Caki2 (cell line): ENCODE results near the gene PEBP1. TPM values are rescaled to one million over a fixed set of nuclear protein-coding genes. Genes with fewer than 3 reads are reported as not detected.
"Not testable (repeated sequence)": the region's sequence is repeated elsewhere in the genome, so short reads cannot be mapped to it uniquely, and the experiment has no call there.

Experiments used
- DNase-seq: peaks from one replicate; pipeline ENCODE4 v3.0.0-alpha.2; 2015; ENCODE audit warnings: low read depth
- in situ Hi-C: cut with HindIII; loops from 2 replicates; pipeline ENCODE4 v1.10.0; 2016; ENCODE audit warnings: low sequenced_read_pairs, low pct_unique_long_range_greater_than_20kb, mixed read lengths
- total RNA-seq: library from RNA; depleted of rRNA; stranded (reverse); fragments of >200 nt; shearing (Covaris generic); gene quantifications from 2 replicates; pipeline ENCODE4 v1.2.3, GENCODE V29; 2014; ENCODE audit warnings: low replicate concordance

Gene PEBP1
- total RNA-seq, 1 experiment from 2014 or later, result 216 TPM

GRCh38 chr12:118125743-118126118 lies 10.2 kb upstream of the PEBP1 start:
- no peak for DNase-seq

GRCh38 chr12:118126119-118126757 lies 9.7 kb upstream of the PEBP1 start:
- in situ Hi-C loops, result no loop called here
- DNase-seq, result no peak

More at GRCh38 chr12:118125743-118126118, 10.2 kb upstream of the PEBP1 start:
- in situ Hi-C loops, result no loop called here

- in situ Hi-C loops, result no loop called here
These were observed 8.1 kb upstream of the PEBP1 start for GRCh38 chr12:118127867-118128266.

DNA sequence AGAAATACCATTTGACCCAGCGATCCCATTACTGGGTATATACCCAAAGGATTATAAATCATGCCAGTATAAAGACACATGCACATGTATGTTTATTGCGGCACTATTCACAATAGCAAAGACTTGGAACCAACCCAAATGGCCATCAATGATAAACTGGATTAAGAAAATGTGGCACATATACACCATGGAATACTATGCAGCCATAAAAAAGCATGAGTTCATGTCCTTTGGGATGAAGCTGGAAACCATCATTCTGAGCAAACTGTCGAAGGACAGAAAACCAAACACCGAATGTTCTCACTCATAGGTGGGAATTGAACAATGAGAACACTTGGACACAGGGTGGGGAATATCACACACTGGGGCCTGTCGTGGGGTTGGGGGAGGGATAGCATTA lies 6.5 kb upstream of the PEBP1 start:
- in situ Hi-C loops, DNase-seq: not testable (repeated sequence)

More at GRCh38 chr12:118127867-118128266, 8.1 kb upstream of the PEBP1 start:
- DNase-seq, result no peak

- in situ Hi-C loops, result no loop called here
These were observed 657 bp downstream of the PEBP1 start for GRCh38 chr12:118136559-118137003.

DNA sequence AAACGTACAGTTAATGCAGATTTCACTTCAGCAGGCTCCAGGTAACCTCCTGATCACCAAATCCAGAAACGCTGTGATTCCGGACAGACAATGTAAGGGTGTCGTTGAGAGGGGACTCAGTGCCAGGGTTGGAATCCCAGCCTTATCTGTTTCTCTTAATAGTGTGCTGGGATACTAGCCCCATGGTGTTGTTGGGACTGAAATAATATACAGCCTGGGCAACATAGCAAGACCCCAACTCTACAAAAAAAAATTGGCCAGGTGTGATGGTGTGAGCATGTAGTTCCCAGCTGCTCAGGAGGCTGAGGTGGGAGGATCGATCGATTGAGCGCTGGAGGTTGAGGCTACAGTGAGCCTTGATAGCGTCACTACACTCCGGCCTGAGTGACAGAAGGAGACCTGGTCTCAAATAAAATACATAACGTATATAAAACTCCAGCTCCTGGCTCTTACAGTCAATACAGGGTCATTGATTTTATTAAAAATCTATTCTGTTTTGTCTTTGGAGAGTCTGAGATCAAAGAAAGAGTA lies 1.3 kb downstream of the PEBP1 start:
- in situ Hi-C loops, result no loop called here
- no peak for DNase-seq

More at GRCh38 chr12:118136559-118137003, 657 bp downstream of the PEBP1 start:
- no peak for DNase-seq

GRCh38 chr12:118140825-118141224 lies 4.9 kb downstream of the PEBP1 start:
- no peak for DNase-seq
- in situ Hi-C loops, result no loop called here

- no peak for DNase-seq
- in situ Hi-C loops, result no loop called here
These were observed 8.6 kb downstream of the PEBP1 start for GRCh38 chr12:118144499-118144898.

- in situ Hi-C loops, result no loop called here
- no peak for DNase-seq
These were observed 9.3 kb downstream of the PEBP1 start for GRCh38 chr12:118145113-118145797.

DNA sequence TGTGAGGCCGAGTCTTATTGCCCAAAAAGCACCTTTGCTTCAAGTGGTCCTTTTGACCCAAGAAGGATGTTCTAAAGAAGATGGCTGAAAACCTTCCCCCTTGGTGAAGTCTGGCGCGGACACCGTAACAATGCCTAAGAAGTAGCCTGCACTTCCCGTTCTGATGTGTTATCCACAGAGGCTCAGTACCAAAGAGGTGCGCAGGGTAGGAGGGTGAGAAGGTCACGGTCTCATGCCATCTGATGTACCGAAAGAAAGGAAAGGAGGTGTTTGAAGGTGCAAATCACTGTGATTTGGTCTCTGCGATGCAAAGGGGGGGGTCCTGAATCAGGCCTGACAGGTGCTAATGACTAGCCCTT lies 9.9 kb downstream of the PEBP1 start:
- in situ Hi-C loops, result no loop called here
- DNase-seq, result no peak

DNA sequence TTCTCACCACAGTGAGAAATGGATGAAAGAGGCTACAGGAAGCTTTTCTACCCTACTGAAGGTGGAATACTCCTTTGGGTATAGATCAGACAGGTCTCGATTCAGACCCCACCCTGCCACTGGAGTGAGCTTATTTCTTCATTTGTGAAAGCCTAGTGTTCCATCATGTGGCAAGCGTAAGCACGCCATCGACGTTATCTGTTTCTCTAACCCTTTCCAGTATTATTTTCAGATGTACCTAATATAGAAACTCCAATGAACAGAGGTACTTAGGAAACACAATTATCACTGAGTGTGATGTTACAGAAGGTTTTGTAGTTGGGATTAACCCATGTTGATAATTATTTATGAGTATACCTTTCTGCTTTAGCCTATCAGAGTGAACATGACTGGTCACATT lies 12.4 kb downstream of the PEBP1 start:
- no peak for DNase-seq
- in situ Hi-C loops, result no loop called here

DNA sequence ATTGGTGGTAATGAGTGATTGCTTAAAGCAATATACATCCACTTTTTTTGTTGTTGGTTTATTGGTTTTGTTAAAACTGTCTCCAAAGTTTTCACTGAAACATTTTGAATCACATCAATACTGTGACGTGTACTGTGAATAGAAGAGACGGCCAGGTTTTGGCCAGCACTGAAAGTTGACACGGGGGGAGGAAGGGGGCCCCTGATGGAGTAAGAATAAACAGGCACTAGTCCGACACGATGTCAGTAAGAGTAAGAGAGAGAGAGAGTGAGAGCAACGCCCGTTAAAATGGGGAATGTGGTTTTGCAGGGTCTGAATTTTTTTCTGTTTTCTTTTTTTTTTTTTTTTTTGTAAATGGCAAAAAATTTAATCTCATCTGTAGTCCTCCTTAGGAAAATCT lies 14.7 kb downstream of the PEBP1 start:
- in situ Hi-C loops, result no loop called here
- no peak for DNase-seq

DNA sequence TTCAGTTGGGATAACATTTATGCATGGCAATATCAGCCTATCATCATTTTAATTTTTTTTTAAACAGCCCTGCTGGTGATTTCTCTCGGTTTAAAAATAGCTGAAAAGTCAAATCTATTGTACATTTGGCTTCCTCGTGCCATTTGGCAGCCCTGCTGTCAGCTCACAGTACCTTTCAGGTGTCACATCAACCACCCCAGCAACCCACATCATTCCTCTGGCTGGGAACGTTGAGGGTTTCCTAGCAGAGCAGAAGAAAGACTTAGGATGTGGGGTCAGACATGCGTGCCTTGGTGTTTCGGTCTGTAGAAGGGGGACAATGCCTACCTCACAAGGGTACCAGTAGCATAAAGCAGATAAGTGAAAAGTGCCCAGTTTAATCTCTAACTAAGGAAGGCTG lies 15.8 kb downstream of the PEBP1 start:
- no peak for DNase-seq
- in situ Hi-C loops, result no loop called here

- in situ Hi-C loops, result no loop called here
- no peak for DNase-seq
These were observed 24.6 kb downstream of the PEBP1 start for GRCh38 chr12:118160536-118160935.

DNA sequence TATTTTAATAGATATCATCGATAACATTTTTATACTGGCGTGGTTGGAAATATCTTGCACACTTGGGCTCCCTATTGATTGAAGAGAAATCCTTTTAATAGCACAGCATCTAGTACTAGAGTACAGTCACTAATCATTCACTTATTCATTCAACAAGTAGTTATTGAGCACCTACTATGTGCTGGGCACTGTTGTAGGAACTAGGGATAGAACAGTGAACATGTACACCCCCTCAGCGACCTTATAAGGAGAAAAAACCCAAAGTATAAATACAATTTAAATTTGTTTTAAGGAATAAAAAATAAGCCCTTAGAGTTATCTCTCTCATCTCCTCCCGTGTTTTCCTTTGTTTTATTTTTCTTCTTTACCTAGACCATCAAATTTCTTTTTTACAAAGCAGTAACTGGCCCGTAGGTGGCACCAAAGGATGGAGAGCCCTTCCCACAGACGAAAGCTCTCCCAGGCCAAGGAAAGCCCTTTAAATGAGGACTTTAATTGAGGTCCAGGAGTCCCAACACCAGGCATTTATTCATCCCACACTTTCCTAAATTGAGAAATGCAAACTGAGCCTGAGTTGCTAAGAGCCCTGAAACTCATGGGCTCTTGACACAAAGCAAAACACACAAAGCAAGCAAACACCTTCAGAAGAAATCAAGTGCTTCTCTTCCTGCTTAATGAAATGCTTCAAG lies 29.0 kb downstream of the PEBP1 start:
- peak; percentile 33 for DNase-seq

GRCh38 chr12:118166946-118167345 lies 31.0 kb downstream of the PEBP1 start:
- in situ Hi-C loops, result no loop called here
- DNase-seq, result no peak

More for the DNA sequence above, 29.0 kb downstream of the PEBP1 start:
- in situ Hi-C loops, result no loop called here

- in situ Hi-C loops, result no loop called here
- no peak for DNase-seq
These were observed 40.0 kb downstream of the PEBP1 start for GRCh38 chr12:118175823-118176447.

DNA sequence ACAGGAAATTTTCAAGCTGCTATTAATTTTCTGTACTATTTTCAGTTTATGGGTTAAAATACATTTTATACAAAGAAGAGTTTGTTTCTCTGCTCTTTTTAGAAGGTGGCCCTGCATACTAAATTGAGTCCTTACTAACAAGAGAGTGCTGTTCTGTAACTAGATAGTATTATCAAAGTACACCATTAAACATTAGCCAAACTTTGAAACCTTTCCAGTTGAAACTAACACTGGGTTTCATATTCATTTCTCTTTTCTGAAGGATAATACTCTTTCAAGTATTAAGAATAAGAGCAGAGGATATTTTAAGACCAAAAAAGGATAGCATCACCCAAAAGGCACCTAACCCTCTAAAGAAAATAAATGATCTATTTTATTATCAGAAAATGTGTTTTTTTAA lies 47.2 kb downstream of the PEBP1 start:
- in situ Hi-C loops, result loop anchor here (5.0 kb wide), 1 partner anchor 194 kb away; the partner anchor contains the start of gene SUDS3
- no peak for DNase-seq

DNA sequence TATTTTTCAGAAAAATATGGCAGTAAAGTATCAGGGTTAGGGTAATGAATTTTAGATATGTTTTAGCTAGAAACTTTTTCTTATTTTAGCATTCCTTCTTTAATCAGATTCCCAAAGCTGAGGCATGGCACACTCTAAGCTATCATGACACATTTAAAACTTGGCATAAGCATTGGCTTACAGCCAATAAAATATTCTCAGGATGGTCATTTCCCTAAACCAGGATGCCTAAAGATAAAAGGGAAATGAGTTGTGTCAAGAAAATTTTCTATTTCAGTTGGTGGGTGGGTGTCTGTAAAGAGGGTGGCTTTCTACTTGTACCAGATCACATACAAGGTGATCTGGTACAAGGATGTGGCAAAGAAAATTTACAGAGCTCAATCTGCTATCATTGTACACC lies 47.8 kb downstream of the PEBP1 start:
- DNase-seq, result no peak
- in situ Hi-C loops, result loop anchor here (5.0 kb wide), 1 partner anchor 194 kb away; the partner anchor contains the start of gene SUDS3
